Stimulated activated CD4-positive, alpha-beta T cell treated with anti-CD3 and anti-CD28 coated beads, Interleukin-12 subunit alpha, Interleukin-12 subunit beta, amount 100 ng/mL, for 4 hours (primary cell): ENCODE results near the gene VWA2.

Experiments used
- DNase-seq: peaks from one replicate; pipeline ENCODE4 v3.0.0-alpha.2; 2020

Gene VWA2

DNA sequence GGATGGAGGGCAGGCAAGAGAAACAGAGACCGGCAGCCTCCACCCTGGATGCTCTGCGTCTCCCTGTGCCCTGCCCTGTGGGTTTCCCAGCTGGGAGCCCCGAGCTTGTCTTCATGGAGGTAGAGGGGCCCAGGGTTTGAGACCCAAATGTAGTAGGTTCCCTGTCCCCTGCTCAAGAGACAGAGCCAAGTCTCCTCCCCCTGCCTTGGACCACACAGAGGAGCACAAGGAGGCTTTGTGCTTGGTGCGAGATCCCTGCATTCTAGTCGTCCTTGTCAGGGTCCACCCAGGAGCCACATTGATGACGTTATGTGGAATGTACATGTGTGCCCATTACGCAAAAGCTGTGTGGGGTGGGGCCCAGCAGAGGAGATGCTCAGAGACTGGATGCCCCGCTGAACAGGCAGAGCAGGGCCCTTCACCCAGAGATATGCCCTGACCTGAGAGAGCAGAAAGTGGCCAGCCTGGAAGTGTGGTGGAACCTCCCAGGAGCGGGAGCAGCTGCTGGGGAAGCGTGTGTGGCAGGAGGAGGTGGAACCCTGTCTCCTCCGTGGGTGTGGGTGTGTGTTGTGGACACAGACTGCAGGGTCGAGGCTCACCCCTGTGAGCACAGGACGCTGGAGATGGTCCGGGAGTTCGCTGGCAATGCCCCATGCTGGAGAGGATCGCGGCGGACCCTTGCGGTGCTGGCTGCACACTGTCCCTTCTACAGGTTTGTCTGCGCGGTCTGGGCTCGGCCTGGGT lies 39.3 kb downstream of the VWA2 start:
- DNase-seq = no peak

DNA sequence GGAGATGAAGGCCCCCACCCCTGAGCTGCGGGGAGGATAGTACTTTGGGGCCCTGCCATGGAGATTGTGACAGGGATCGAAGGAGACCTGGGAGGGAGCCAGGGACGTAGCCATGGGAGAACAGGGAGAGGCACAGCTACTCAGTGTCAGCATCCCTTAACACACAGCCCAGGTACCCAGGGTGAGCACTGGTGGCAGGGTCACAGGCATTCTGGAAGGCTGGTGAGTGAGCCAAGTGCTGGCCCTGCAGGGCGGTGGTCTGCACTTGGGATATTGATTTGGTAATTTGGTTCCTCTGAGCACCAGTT lies 39.8 kb downstream of the VWA2 start:
- DNase-seq = no peak

DNA sequence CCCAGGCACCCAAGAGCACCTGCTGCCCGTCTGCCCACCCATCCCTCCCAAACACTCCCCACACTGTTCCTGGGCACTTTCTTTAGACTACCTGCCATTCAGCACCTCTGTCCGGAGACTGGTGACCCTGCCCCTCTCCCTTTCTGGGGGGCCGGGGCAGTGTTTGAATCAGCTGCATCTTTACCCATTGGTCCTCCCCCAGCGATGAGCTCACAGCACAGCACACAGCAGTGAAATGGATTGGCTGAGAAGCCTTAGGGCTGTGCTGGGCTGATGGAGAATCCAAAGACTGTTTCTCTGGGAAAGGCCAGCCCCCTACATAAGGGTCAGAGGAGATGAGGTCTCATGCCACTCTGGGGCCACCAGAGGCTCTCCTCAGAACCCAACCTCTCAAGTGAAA lies 40.2 kb downstream of the VWA2 start:
- no peak for DNase-seq

DNA sequence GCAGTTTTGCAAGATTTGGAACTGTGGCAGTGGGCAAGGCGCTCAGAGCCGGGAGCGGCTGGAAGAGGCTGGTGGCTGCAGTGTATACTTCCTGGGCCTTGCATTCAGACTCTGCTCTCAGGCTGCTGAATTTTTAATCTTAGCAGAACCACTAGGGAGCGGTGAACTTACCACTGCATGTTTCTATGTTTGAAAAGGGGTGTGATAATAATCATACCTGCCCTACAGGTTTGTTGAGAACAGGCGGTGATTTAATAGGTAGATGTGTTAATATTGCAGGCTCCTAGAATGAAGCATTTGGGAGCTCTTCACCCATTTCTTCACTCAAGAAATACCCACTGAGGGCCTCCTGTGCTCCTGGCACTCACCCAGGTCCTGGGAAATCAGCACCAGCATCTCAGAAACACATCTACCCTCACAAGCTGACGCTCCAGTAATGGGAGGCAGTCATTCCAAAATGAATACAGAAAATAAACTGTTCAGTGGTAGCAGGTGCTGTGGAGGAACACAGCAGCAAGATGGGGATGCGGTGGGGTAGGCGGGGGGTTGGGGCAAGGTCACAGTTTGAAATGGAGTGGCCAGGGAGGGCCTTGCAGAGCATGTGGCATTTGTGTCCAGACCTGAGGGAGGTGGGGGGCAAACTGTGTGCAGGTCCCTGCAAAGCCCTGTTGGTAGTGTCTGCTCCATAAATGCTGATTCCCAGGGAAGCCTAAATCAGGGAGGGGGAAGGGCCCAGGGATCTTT lies 41.0 kb downstream of the VWA2 start:
- no peak for DNase-seq

DNA sequence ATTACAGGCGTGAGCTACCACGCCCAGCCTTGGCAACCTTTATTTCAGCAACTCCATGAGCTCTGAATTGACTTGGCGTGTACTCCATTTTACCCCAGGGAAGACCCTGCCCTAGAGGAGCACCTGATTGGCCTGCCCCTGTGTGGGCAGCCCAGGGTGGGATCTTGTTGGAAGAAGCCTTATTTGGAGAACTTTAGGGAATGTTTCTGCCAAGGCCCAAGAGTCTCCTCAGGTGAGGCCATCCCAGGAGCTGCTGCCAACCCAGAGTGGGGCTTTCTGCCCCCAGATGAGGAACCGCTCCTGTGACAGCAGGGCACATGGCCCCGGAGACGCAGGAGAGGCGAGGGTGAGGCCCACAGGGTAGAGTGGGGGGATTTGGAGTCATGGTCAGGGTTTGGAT lies 42.0 kb downstream of the VWA2 start:
- no peak for DNase-seq

DNA sequence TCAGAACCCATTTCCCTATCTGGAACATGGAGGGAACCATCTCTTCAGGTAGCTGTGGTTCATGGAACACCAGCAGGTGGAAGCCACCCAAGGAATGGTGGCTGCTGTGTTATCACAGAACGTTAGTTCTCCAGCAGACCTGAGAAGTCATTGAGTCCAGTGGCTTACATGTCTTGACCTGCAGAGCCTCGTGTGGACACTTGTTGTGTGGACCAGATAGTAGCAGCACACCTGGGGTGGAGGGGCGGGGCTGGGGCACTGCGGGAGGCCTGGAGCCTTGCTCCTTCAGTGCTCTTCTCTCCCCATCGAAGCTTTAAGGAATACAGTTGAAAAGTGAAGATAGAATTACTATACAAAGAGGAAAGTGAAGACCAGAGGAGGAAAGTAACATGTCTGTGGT lies 42.4 kb downstream of the VWA2 start:
- no peak for DNase-seq

DNA sequence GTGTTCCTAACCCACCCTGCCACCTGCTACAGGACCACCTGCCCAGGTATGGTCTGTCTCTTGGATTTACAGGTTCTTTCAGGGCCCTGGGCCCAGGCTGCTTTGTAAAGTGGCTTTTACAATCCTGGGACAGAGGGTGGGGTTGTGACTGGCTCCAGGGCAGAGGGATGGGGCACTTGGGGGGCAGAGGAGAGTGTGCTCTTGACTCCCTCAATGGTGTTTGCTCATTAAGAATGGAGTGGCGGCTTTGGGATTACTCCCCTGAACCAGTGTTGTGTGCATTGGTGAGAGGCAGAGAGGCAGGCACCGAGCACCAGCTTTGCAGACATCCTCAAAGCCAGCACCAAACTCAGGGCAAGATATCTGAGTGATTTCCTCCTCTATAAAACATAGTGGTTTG lies 43.5 kb downstream of the VWA2 start:
- DNase-seq = no peak

DNA sequence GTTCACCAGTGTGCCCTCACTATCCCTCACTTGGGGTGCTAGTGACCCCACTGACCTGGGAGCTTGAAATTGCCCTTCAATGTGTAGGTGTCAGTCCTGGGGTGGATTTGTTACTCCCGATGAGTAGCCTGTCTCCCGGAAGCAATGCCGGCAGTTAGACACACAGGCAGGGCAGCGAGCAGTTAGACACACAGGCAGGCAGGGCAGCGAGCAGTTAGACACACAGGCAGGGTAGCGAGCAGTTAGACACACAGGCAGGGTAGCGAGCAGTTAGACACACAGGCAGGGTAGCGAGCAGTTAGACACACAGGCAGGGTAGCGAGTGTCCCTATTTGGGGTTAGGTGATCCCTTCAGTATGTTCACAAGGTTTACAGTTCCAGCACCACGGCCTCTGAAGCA lies 44.0 kb downstream of the VWA2 start:
- DNase-seq = no peak

DNA sequence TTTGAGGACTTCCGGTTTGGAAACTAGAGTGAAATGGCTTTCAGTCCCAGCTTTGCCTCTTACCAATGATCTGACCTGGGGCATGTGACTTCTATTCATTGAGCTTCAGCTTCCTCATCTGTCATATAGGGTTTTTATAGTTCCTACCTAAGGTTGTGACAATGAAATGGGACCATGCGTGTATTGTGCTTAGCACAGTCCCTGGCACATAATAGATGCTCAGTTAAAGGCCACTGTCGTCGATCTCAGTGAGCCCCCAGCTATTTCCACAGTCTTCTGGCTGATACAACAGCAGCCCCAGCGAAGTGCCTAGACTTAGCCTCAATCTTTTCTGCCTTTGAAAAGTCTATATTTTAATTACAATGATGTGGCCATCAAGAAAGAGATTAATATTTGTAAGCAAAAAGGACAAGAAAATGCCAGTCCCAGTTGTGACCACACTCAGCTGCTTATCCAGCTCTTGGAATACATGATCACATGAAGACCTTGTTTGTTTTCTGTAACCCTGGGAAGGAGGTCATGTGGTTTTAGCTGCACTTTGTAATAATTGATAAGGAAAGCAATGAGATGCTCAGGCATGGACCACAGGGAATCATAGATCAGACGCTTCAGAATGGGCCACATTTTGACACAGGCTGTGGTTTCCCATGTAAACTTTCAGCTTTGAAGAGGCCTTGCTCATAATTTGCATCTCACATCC lies 44.6 kb downstream of the VWA2 start:
- DNase-seq = no peak

DNA sequence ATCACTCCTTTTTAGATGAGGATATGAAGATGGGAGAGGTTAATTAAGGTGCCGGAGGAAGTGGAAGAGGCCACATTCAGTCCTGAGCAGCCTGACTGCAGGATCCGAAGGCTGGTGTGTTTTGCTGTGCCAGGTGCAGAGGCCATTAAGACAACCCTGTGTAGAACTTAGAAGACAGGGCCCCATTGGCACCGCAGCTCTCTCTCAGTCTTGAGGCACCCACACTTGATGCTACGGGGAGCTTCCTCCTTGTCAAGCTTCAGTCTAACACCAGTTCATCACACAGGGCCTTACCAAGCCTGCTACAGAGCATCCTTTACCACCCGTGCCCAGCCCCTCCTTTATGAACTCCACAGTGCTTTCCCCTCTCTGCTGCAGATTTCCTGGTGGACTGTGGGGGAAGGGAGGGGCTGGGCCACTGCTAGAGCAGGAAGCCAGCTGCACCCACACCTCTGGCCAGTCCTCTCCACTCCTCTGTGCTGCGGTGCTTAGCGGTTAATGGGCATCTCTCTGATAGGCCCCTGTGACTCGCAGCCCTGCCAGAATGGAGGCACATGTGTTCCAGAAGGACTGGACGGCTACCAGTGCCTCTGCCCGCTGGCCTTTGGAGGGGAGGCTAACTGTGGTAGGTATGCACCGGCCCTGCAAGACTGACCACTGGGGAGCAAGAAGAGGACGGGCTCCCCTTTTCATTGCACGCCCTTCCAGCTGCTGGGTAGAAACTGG lies 45.5 kb downstream of the VWA2 start:
- no peak for DNase-seq

DNA sequence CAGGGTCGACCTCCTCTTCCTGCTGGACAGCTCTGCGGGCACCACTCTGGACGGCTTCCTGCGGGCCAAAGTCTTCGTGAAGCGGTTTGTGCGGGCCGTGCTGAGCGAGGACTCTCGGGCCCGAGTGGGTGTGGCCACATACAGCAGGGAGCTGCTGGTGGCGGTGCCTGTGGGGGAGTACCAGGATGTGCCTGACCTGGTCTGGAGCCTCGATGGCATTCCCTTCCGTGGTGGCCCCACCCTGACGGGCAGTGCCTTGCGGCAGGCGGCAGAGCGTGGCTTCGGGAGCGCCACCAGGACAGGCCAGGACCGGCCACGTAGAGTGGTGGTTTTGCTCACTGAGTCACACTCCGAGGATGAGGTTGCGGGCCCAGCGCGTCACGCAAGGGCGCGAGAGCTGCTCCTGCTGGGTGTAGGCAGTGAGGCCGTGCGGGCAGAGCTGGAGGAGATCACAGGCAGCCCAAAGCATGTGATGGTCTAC lies 46.9 kb downstream of the VWA2 start:
- no peak for DNase-seq

DNA sequence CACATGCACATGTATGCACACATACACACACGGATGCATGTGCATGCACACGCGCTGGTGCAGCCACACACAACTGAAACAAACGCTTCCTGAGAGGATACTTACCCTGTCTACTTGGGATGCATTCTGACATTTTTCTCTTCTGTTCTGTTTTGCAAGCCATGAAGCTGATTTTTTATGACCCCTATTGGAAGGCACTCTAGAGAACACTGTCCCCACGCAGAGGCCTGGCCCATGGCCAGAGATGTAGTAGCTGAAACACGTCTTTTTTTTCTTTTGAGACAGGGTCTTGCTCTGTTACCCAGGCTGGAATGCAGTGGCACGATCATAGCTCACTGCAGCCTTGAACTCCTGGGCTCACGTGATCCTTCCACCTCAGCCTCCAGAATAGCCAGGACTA lies 47.9 kb downstream of the VWA2 start:
- DNase-seq = no peak

DNA sequence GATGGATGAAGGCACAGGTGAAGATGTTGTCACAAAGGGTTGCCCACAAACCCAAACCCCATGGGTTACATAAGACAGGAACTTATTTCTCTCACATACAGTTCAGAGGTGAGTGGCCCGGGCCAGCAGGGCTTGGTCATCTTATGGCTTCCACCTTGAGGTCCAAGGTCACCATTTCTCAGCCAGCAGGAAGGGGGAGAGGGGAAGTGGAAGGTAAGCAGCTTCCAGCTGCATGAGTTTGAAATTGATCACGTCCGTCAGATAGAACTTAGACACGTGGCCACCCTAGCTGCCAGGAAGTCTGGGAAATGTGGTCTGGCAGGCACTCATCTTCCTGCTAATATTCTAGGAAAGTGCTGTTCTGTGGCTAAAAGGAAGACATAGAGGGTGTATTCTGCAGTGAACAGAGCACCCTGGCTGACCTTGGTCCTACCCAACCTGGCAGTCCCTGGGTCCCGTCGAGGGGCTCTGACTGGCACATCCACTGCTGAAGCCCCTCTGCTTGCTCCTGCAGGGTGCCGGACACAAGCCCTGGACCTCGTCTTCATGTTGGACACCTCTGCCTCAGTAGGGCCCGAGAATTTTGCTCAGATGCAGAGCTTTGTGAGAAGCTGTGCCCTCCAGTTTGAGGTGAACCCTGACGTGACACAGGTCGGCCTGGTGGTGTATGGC lies 49.5 kb downstream of the VWA2 start:
- DNase-seq = no peak

DNA sequence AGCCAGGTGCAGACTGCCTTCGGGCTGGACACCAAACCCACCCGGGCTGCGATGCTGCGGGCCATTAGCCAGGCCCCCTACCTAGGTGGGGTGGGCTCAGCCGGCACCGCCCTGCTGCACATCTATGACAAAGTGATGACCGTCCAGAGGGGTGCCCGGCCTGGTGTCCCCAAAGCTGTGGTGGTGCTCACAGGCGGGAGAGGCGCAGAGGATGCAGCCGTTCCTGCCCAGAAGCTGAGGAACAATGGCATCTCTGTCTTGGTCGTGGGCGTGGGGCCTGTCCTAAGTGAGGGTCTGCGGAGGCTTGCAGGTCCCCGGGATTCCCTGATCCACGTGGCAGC lies 50.0 kb downstream of the VWA2 start:
- no peak for DNase-seq

DNA sequence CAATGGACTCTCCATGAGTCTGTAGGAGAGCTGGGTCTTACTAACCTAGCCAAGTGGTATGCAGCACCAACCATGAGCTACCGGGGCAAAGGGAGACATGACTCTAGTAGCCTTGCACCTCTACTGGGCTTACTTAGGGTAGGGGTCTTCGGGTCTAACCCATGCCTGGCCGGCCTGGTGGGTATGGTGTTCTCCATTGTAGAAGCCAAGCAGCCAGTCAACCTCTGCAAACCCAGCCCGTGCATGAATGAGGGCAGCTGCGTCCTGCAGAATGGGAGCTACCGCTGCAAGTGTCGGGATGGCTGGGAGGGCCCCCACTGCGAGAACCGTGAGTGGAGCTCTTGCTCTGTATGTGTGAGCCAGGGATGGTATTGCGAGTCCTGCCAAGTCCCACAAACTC lies 51.0 kb downstream of the VWA2 start:
- DNase-seq = no peak

DNA sequence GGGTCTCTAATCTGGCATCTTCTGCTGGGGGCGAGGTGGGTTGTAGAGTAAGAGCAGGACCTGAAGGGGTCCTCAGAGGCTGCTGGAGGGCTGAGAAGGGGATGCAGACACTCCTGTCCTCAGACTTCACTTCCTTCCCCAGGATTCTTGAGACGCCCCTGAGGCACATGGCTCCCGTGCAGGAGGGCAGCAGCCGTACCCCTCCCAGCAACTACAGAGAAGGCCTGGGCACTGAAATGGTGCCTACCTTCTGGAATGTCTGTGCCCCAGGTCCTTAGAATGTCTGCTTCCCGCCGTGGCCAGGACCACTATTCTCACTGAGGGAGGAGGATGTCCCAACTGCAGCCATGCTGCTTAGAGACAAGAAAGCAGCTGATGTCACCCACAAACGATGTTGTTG lies 52.0 kb downstream of the VWA2 start:
- no peak for DNase-seq

DNA sequence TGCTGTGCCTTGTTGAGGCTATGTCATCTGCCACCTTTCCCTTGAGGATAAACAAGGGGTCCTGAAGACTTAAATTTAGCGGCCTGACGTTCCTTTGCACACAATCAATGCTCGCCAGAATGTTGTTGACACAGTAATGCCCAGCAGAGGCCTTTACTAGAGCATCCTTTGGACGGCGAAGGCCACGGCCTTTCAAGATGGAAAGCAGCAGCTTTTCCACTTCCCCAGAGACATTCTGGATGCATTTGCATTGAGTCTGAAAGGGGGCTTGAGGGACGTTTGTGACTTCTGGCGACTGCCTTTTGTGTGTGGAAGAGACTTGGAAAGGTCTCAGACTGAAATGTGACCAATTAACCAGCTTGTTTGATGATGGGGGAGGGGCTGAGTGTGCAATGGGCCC lies 52.5 kb downstream of the VWA2 start:
- no peak for DNase-seq

DNA sequence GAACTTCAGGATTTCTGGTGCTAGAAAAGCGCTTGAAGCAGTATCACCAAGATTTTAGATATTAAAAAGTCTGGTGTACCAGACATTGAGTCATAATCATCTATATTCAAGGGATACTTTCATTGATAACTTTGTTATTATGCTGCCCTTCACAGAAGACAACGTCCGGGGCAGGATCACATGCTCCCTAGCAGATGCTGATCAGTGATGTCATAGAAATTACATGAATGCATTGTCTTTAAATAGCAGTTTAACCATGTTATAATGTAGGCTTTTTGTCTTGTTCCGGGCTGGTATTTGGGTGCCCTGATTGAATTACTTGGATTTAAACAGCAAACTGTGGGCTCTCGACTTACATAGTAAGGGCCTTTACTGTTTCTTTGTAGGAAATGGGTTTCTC lies 54.0 kb downstream of the VWA2 start:
- DNase-seq = no peak

DNA sequence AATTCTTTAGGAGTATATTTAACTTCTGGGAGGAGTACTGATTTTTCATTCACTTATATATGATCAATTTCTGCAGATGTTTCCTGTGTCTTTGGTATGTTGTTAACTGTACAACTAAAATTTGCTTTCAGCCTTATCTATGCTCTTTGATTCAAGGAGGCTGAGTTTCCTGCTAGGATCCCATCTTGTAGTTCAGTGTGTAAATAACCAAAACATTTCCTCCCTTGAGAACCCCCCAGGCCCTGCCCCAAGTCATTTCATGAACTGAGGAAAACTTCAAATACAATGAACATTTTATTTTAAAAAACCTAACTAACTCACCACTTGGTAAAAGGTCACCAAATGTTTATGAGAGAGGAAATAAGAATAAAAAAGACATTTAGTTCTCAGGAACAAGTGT lies 55.5 kb downstream of the VWA2 start:
- no peak for DNase-seq

DNA sequence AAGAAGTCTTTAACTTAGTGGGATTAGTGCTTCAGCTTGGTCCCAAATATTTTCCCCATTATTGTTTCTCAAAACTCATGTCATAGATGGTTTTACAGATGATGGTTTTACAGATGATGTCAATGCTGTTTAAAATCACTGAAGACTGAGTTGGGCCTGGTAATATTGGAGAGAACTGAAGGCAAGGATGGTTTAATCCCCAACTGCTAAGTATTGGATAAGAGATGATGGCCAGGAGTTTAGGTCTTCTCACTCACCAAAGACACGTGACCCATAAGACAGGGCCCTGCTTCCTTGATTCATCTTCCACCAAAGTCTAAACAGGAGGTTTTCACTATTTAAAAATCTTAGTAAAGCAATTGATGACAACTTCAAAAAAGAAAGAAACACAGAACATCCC lies 56.3 kb downstream of the VWA2 start:
- DNase-seq = no peak

DNA sequence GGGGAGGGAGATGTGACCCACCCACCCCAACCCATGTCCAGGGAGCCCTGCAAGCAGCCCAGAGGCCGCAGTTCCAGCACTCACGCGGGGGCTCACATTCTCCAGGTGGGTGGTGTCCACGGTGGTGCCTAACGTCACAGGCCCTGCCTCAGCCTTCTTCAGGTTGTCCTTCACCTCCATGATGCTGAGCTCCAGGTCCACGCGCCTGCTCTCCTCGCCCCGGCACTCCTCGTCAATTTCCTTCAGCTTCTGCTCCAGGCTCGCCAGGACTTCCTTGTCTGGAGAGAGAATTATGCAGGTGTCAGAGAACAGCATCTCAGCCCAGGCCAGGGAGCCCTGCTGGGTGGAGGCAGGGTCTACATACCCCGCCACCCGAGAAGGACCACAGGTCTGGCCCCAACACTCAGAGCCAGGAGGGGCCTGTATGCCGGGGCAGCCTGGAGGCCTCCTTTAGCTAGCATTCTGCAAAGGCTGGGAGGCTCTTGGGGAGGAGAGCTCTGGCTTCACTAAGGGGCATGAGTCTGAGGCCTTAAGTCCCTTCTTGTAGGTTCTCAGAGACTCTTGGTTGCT lies 58.2 kb downstream of the VWA2 start:
- no peak for DNase-seq

DNA sequence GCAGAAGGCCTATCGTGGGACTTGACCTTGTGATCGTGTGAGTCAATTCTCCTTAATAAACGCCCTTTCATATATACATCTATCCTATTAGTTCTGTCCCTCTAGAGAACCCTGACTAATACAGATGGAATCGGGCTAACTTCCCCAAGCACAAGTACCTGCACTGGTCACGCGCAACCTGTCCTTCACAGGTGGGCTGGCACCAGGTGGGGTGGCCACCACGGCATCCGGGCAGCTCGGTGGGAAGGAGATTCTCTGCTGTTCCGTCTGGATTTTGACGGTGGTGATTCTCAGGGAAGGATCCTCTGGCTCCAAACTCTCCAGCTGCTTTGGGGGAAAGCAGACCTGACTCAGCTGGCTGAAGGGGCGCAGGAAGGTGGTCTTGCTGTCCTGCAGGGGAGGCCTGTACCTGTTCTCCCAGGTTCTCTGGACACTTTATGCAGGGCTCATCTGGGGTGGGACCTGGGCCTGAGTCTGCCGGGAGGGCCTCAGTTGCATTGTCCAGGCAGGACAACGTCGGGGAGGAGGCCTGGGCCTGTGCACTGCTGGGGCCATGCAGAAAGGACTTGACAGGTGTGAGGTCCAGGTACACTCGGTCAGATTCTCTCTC lies 61.1 kb downstream of the VWA2 start:
- DNase-seq = no peak
